ENCODE results near the gene TUBG2. TPM values are rescaled to one million over a fixed set of nuclear protein-coding genes. Genes with fewer than 3 reads are reported as not detected.

Gene TUBG2
- total RNA-seq, 2 experiments from 2014 or later = 7.5 TPM

DNA sequence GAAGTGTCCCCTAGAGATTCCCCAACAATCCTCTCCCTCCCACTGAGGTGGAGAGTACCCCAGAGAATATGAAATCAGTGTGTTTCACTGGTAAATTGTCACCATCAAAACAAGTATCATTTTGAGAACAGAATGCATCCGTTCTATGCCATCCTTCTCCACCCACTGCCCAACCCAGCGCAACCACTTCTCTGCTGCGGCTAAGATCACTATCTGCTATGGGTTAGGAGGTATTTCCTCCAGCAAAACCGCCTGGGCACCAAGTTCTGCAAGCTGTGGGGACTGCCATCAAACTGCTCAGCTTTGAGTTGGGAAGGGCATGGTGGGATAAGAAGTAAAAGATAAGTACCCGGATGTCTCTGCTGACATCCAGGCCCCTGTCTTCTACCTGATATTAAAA lies 47.6 kb downstream of the TUBG2 start:
- no peak overlapping the region for H3K4me3 Mint-ChIP-seq
- intact Hi-C loops (cut with micrococcal nuclease) = no loop called here
- ATAC-seq (peak; percentile 35), DNase-seq (peak; percentile 76)
- no peaks in the 10 kb centered on the region for H3K9me3 Mint-ChIP-seq
- peaks cover 20% of the 10 kb centered on the region for H3K4me1 Mint-ChIP-seq (ENCODE audit: low read depth)
- H3K27ac Mint-ChIP-seq = no peak overlapping the region
- POLR2A ChIA-PET = interaction anchor here (0.9 to 2.2 kb wide), 2 partner anchors 28 to 64 kb away, joined by 3 to 6 read pairs; no protein-coding TSS in a partner anchor
- CTCF ChIA-PET = interaction anchor here (0.9 to 1.4 kb wide), 3 partner anchors 21 to 129 kb away, joined by 3 to 4 read pairs (median 3); partner anchors contain the start of gene PSMC3IP
- no peak for TF ChIP-seq CTCF (IDR thresholded peaks at IDR 0.05)
- peaks cover 59% of the 10 kb centered on the region for H3K36me3 Mint-ChIP-seq (ENCODE audit: low read depth)
- no peaks in the 10 kb centered on the region for H3K27me3 Mint-ChIP-seq

- Mint-ChIP-seq H3K27ac (no peak overlapping the region), H3K36me3 (ENCODE audit: low read depth) (peaks cover 61% of the 10 kb centered on the region), H3K27me3 (no peaks in the 10 kb centered on the region), H3K4me1 (ENCODE audit: low read depth) (peaks cover 20% of the 10 kb centered on the region), H3K9me3 (no peaks in the 10 kb centered on the region), H3K4me3 (no peak overlapping the region)
- DNase-seq (no peak), ATAC-seq (no peak)
- intact Hi-C loops (cut with micrococcal nuclease) = no loop called here
- ChIA-PET POLR2A (interaction anchor here (0.5 to 2.2 kb wide), 4 partner anchors 29 to 131 kb away, joined by 3 to 6 read pairs (median 4); partner anchors contain the start of gene PSMC3IP), CTCF (interaction anchor here (1.1 to 1.7 kb wide), 5 partner anchors 11 to 130 kb away, joined by 3 to 12 read pairs (median 4); partner anchors contain the start of gene PSMC3IP)
- no peak for TF ChIP-seq CTCF (IDR thresholded peaks at IDR 0.05)
Measured at GRCh38 chr17:42708588-42708987, 49.5 kb downstream of the TUBG2 start.

GRCh38 chr17:42709561-42709960 lies 50.5 kb downstream of the TUBG2 start:
- ChIA-PET CTCF (interaction anchor here (1.5 to 1.7 kb wide), 3 partner anchors 11 to 131 kb away, joined by 4 to 12 read pairs (median 6); partner anchors contain the start of gene PSMC3IP), POLR2A (interaction anchor here (1.0 kb wide), 1 partner anchor 32 kb away, joined by 3 read pairs; no protein-coding TSS in a partner anchor)
- no peak for TF ChIP-seq CTCF (IDR thresholded peaks at IDR 0.05)
- no peak for ATAC-seq
- intact Hi-C loops (cut with micrococcal nuclease) = no loop called here
- no peak for DNase-seq
- Mint-ChIP-seq H3K4me1 (ENCODE audit: low read depth) (peaks cover 18% of the 10 kb centered on the region), H3K27me3 (no peaks in the 10 kb centered on the region), H3K9me3 (no peaks in the 10 kb centered on the region), H3K27ac (no peak overlapping the region), H3K36me3 (ENCODE audit: low read depth) (peaks cover 58% of the 10 kb centered on the region), H3K4me3 (no peak overlapping the region)

Small RNAs within 50 kb of the gene (microRNA-seq; reads per million reads assigned to microRNA genes)
- gene MIR6780A (ENCODE audit: borderline microRNAs expressed, borderline replicate concordance) = not detected

Other genes starting within 250 kb of the TUBG2 start
- gene CAVIN1, start 236.0 kb upstream of the TUBG2 start, total RNA-seq = 1 to 10 TPM; 1.8 to 2.0 TPM
- gene ATP6V0A1, start 200.4 kb upstream of the TUBG2 start, total RNA-seq = 1 to 10 TPM; 5.8 to 7.1 TPM
- 10 to 100 TPM; 10.8 to 11.4 TPM for gene NAGLU, start 123.0 kb upstream of the TUBG2 start, total RNA-seq
- under 1 TPM; 0.43 to 0.49 TPM for gene HSD17B1, start 106.4 kb upstream of the TUBG2 start, total RNA-seq
- gene COASY, start 97.1 kb upstream of the TUBG2 start, total RNA-seq = 10 to 100 TPM; 59.5 to 60.9 TPM
- gene MLX, start 92.2 kb upstream of the TUBG2 start, total RNA-seq = 10 to 100 TPM; 42.7 to 45.9 TPM
- 10 to 100 TPM; 18.1 to 21.4 TPM for gene PSMC3IP, start 81.6 kb upstream of the TUBG2 start, total RNA-seq
- gene RETREG3, start 49.9 kb upstream of the TUBG2 start, total RNA-seq = 10 to 100 TPM; 25.0 to 28.2 TPM
- 10 to 100 TPM; 79.5 to 82.4 TPM for gene TUBG1, start 49.6 kb upstream of the TUBG2 start, total RNA-seq
- under 1 TPM; 0.29 to 0.65 TPM for gene PLEKHH3, start 17.7 kb downstream of the TUBG2 start, total RNA-seq
- not detected for gene CCR10, start 22.6 kb downstream of the TUBG2 start, total RNA-seq
- gene CNTNAP1, start 23.2 kb downstream of the TUBG2 start, total RNA-seq = under 1 TPM; 0.13 to 0.25 TPM
- gene EZH1, start 85.8 kb downstream of the TUBG2 start, total RNA-seq = 10 to 100 TPM; 23.1 to 25.5 TPM
- gene RAMP2, start 101.9 kb downstream of the TUBG2 start, total RNA-seq = not detected
- 10 to 100 TPM; 63.4 to 67.2 TPM for gene VPS25, start 114.2 kb downstream of the TUBG2 start, total RNA-seq
- gene WNK4, start 121.3 kb downstream of the TUBG2 start, total RNA-seq = under 1 TPM; 0.65 to 0.72 TPM
- 10 to 100 TPM; 24.9 to 27.9 TPM for gene COA3, start 139.4 kb downstream of the TUBG2 start, total RNA-seq
- gene CNTD1, start 139.6 kb downstream of the TUBG2 start, total RNA-seq = under 1 TPM in 1 of 2 experiments, not detected in 1; 0.23 TPM
- gene BECN1, start 165.0 kb downstream of the TUBG2 start, total RNA-seq = 10 to 100 TPM; 72.0 to 74.1 TPM
- gene PSME3, start 174.1 kb downstream of the TUBG2 start, total RNA-seq = 100 to 1,000 TPM; 124 to 132 TPM
- 1 to 10 TPM; 3.0 to 3.3 TPM for gene AOC2, start 185.3 kb downstream of the TUBG2 start, total RNA-seq
- 1 to 10 TPM; 2.0 to 2.9 TPM for gene AOC3, start 191.9 kb downstream of the TUBG2 start, total RNA-seq
- gene G6PC1, start 241.5 kb downstream of the TUBG2 start, total RNA-seq = not detected

Data from activated CD8-positive, alpha-beta T cell treated with anti-CD3 and anti-CD28 coated beads for 36 hours (primary cell).